Activated T-cell treated with anti-CD3 and anti-CD28 coated beads, Interleukin-2, amount 50 U/mL, for 24 hours (primary cell): ENCODE data around the gene TAOK3.
"Not testable (repeated sequence)": the region's sequence is repeated elsewhere in the genome, so short reads cannot be mapped to it uniquely, and the experiment has no call there.

ENCODE experiments used
- DNase-seq: peaks from one replicate; pipeline ENCODE4 v3.0.0-alpha.2; 2020
- H3K27ac Mint-ChIP-seq: 2 replicates; pipeline ENCODE4 v1.8.0; 2020; ENCODE audit warnings: mild to moderate bottlenecking, mixed read lengths
- H3K27me3 Mint-ChIP-seq: 2 replicates; pipeline ENCODE4 v1.8.0; 2020; ENCODE audit warnings: mixed read lengths
- H3K36me3 Mint-ChIP-seq: 2 replicates; pipeline ENCODE4 v1.8.0; 2020; ENCODE audit warnings: low read depth, mixed read lengths
- H3K4me1 Mint-ChIP-seq: 2 replicates; pipeline ENCODE4 v1.8.0; 2020; ENCODE audit warnings: low read depth, mixed read lengths
- H3K4me3 Mint-ChIP-seq: 2 replicates; pipeline ENCODE4 v1.8.0; 2020; ENCODE audit warnings: mild to moderate bottlenecking, moderate library complexity, mixed read lengths
- H3K9me3 Mint-ChIP-seq: 2 replicates; pipeline ENCODE4 v1.8.0; 2020; ENCODE audit warnings: mixed read lengths

Gene TAOK3

DNA sequence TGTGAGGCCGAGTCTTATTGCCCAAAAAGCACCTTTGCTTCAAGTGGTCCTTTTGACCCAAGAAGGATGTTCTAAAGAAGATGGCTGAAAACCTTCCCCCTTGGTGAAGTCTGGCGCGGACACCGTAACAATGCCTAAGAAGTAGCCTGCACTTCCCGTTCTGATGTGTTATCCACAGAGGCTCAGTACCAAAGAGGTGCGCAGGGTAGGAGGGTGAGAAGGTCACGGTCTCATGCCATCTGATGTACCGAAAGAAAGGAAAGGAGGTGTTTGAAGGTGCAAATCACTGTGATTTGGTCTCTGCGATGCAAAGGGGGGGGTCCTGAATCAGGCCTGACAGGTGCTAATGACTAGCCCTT lies 226.9 kb downstream of the TAOK3 start:
- Mint-ChIP-seq H3K36me3 (peaks cover 91% of the 10 kb centered on the region), H3K4me1 (peaks cover 9% of the 10 kb centered on the region), H3K4me3 (no peak overlapping the region), H3K27ac (peak overlapping the region; percentile 79), H3K27me3 (no peaks in the 10 kb centered on the region), H3K9me3 (no peaks in the 10 kb centered on the region)
- DNase-seq, result no peak

- no peak overlapping the region for H3K4me3 Mint-ChIP-seq
- peak overlapping the region; percentile 79 for H3K27ac Mint-ChIP-seq
- peaks cover 92% of the 10 kb centered on the region for H3K36me3 Mint-ChIP-seq
- H3K27me3 Mint-ChIP-seq, result no peaks in the 10 kb centered on the region
- H3K9me3 Mint-ChIP-seq, result no peaks in the 10 kb centered on the region
- DNase-seq, result no peak
- peaks cover 9% of the 10 kb centered on the region for H3K4me1 Mint-ChIP-seq
Observed at GRCh38 chr12:118145113-118145797, 227.5 kb downstream of the TAOK3 start.

DNA sequence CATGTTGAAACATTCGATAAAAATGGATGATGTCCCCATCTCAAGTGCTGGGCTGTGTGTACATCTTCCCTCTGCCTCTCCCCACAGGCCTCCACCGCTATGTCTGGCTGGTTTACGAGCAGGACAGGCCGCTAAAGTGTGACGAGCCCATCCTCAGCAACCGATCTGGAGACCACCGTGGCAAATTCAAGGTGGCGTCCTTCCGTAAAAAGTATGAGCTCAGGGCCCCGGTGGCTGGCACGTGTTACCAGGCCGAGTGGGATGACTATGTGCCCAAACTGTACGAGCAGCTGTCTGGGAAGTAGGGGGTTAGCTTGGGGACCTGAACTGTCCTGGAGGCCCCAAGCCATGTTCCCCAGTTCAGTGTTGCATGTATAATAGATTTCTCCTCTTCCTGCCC lies 228.2 kb downstream of the TAOK3 start:
- no peak for DNase-seq
- no peaks in the 10 kb centered on the region for H3K9me3 Mint-ChIP-seq
- H3K27me3 Mint-ChIP-seq, result no peaks in the 10 kb centered on the region
- H3K36me3 Mint-ChIP-seq, result peaks cover 93% of the 10 kb centered on the region
- no peak overlapping the region for H3K4me3 Mint-ChIP-seq
- peak overlapping the region; percentile 53 for H3K27ac Mint-ChIP-seq
- H3K4me1 Mint-ChIP-seq, result peaks cover 10% of the 10 kb centered on the region

DNA sequence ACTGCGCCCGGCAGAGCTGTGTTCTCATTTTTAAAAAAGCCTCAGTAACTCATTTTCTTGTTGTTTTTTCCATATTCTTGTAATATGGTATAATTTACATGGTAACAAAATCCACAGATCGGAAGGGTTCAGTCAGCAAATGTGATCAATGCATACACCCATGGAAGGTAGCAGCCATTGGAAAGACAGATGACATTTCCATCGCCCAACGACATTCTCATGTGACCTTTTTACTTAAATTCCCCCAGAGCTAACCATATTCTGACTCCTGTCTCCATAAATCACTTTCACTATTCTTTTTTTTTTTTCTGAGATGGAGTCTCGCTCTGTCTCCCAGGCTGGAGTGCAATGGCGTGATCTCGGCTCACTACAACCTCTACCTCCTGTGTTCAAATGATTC lies 231.9 kb downstream of the TAOK3 start:
- H3K27ac Mint-ChIP-seq, result no peak overlapping the region
- H3K27me3 Mint-ChIP-seq, result no peaks in the 10 kb centered on the region
- peaks cover 32% of the 10 kb centered on the region for H3K4me1 Mint-ChIP-seq
- no peak overlapping the region for H3K4me3 Mint-ChIP-seq
- H3K9me3 Mint-ChIP-seq, result no peaks in the 10 kb centered on the region
- H3K36me3 Mint-ChIP-seq, result peaks cover 90% of the 10 kb centered on the region
- DNase-seq, result no peak

DNA sequence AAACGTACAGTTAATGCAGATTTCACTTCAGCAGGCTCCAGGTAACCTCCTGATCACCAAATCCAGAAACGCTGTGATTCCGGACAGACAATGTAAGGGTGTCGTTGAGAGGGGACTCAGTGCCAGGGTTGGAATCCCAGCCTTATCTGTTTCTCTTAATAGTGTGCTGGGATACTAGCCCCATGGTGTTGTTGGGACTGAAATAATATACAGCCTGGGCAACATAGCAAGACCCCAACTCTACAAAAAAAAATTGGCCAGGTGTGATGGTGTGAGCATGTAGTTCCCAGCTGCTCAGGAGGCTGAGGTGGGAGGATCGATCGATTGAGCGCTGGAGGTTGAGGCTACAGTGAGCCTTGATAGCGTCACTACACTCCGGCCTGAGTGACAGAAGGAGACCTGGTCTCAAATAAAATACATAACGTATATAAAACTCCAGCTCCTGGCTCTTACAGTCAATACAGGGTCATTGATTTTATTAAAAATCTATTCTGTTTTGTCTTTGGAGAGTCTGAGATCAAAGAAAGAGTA lies 235.5 kb downstream of the TAOK3 start:
- H3K27me3 Mint-ChIP-seq, result no peaks in the 10 kb centered on the region
- H3K4me3 Mint-ChIP-seq, result peak overlapping the region; percentile 94
- peaks cover 58% of the 10 kb centered on the region for H3K36me3 Mint-ChIP-seq
- H3K4me1 Mint-ChIP-seq, result peaks cover 33% of the 10 kb centered on the region
- peak overlapping the region; percentile 81 for H3K27ac Mint-ChIP-seq
- no peak for DNase-seq
- no peaks in the 10 kb centered on the region for H3K9me3 Mint-ChIP-seq

GRCh38 chr12:118136559-118137003 lies 236.1 kb downstream of the TAOK3 start:
- peak; percentile 71 for DNase-seq

DNA sequence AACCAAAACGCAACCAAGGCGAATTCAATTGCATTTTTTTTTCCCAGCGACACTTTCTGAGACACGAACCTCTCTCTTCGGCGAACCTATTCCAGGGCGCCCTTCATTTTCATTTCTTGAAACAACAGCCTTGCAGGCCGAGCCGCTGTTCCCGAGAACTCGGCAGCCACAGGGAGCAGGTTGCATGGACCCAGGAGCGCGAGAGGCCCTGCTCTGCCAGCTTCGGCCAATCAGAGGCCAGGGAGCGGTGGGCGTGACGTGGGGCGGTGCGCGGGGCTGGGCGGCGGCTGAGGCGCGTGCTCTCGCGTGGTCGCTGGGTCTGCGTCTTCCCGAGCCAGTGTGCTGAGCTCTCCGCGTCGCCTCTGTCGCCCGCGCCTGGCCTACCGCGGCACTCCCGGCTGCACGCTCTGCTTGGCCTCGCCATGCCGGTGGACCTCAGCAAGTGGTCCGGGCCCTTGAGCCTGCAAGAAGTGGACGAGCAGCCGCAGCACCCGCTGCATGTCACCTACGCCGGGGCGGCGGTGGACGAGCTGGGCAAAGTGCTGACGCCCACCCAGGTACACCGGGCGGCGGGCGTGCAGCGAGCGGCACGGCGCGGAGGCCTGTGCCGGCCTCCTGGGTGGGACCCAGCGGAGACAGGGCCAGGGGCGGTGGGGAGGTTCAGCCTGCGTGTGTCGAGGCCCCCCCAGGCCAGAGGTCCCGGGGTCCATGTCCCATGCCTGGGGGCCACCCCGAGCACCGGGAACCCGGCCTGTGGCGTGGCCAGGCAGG lies 236.7 kb downstream of the TAOK3 start, which contains the start of gene PEBP1:
Gene PEBP1 (plus strand): TSS at position 337 of the 771 bp plus-strand sequence. CDS start 86 bp downstream, at position 423.
- Mint-ChIP-seq H3K27ac (peak within 1 kb of the TSS; percentile 94), H3K4me1 (peaks cover 36% of the 10 kb centered on the region), H3K9me3 (no peaks in the 10 kb centered on the region), H3K4me3 (peak within 1 kb of the TSS; percentile 94), H3K36me3 (peaks cover 48% of the 10 kb centered on the region), H3K27me3 (no peaks in the 10 kb centered on the region)
- peak; percentile 96 for DNase-seq

More at GRCh38 chr12:118136559-118137003, 236.1 kb downstream of the TAOK3 start:
- Mint-ChIP-seq H3K27ac (peak overlapping the region; percentile 81), H3K4me3 (peak overlapping the region; percentile 94), H3K36me3 (peaks cover 54% of the 10 kb centered on the region), H3K9me3 (no peaks in the 10 kb centered on the region), H3K4me1 (peaks cover 36% of the 10 kb centered on the region), H3K27me3 (no peaks in the 10 kb centered on the region)

DNA sequence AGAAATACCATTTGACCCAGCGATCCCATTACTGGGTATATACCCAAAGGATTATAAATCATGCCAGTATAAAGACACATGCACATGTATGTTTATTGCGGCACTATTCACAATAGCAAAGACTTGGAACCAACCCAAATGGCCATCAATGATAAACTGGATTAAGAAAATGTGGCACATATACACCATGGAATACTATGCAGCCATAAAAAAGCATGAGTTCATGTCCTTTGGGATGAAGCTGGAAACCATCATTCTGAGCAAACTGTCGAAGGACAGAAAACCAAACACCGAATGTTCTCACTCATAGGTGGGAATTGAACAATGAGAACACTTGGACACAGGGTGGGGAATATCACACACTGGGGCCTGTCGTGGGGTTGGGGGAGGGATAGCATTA lies 243.3 kb downstream of the TAOK3 start:
- H3K27me3 Mint-ChIP-seq, H3K27ac Mint-ChIP-seq, H3K4me3 Mint-ChIP-seq, DNase-seq, H3K9me3 Mint-ChIP-seq, H3K4me1 Mint-ChIP-seq, H3K36me3 Mint-ChIP-seq: not testable (repeated sequence)

DNA sequence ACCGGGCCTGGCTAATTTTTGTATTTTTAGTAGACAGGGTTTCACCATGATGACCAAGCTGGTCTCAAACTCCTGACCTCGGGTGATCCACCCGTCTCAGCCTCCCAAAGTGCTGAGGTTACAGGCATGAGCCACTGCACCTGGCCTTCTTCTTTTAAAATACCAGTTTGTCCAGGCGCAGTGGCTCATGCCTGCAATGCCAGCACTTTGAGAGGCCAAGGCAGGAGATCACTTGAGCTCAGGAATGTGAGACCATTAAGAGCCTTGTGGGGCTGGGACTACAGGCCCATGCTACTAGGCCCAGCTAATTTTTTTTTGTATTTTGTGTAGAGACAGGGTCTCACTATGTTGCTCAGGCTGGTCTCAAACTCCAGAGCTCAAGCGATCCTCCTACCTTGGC lies 244.8 kb downstream of the TAOK3 start:
- Mint-ChIP-seq H3K4me1 (peaks cover 3% of the 10 kb centered on the region), H3K27me3 (no peaks in the 10 kb centered on the region), H3K27ac (no peak overlapping the region), H3K36me3 (peaks cover 3% of the 10 kb centered on the region), H3K4me3 (no peak overlapping the region), H3K9me3 (no peaks in the 10 kb centered on the region)
- DNase-seq, result no peak

DNA sequence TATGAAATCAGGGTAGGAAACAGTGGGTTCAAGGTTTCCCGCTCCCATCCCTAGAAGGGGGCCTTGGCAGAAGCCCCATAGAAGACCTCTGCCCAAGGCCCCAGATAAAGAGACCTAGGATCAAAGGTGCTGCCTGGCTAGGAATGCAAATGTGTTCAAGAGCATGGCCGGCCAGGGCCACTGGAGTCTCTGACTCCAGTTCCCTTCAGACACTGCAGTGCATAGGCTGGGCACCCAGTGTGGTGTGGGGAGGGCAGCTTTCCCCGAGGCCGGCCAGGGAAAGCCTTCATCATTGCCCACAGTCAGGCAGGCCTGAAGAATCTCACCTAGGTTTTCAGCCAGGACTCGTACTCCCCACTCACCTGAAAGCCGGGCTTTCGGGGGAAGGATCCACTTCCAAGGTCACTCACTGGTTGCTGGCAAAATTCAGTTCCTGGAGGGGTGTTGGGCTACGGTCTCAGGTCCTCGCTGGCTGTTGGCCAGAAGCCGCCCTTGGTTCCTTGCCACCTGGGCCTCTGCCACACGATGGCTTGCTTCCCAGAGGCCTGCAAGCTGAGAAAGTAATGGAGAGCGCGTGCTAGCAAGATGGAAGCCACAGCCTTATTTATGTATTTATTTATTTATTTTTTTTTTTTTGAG lies 246.5 kb downstream of the TAOK3 start:
- DNase-seq, result no peak
- Mint-ChIP-seq H3K4me3 (no peak overlapping the region), H3K27ac (no peak overlapping the region), H3K27me3 (no peaks in the 10 kb centered on the region), H3K9me3 (no peaks in the 10 kb centered on the region), H3K4me1 (no peaks in the 10 kb centered on the region), H3K36me3 (peaks cover 3% of the 10 kb centered on the region)

- H3K4me1 Mint-ChIP-seq, result peaks cover 3% of the 10 kb centered on the region
- H3K9me3 Mint-ChIP-seq, result no peaks in the 10 kb centered on the region
- H3K36me3 Mint-ChIP-seq, result peaks cover 3% of the 10 kb centered on the region
- DNase-seq, result no peak
- H3K27ac Mint-ChIP-seq, result no peak overlapping the region
- no peaks in the 10 kb centered on the region for H3K27me3 Mint-ChIP-seq
- no peak overlapping the region for H3K4me3 Mint-ChIP-seq
Observed at GRCh38 chr12:118125743-118126118, 247.0 kb downstream of the TAOK3 start.

GRCh38 chr12:118124333-118124874 lies 248.3 kb downstream of the TAOK3 start:
- H3K4me3 Mint-ChIP-seq, result no peak overlapping the region
- no peak for DNase-seq
- no peaks in the 10 kb centered on the region for H3K27me3 Mint-ChIP-seq
- no peaks in the 10 kb centered on the region for H3K9me3 Mint-ChIP-seq
- H3K27ac Mint-ChIP-seq, result no peak overlapping the region
- peaks cover 3% of the 10 kb centered on the region for H3K36me3 Mint-ChIP-seq
- H3K4me1 Mint-ChIP-seq, result peaks cover 7% of the 10 kb centered on the region

DNA sequence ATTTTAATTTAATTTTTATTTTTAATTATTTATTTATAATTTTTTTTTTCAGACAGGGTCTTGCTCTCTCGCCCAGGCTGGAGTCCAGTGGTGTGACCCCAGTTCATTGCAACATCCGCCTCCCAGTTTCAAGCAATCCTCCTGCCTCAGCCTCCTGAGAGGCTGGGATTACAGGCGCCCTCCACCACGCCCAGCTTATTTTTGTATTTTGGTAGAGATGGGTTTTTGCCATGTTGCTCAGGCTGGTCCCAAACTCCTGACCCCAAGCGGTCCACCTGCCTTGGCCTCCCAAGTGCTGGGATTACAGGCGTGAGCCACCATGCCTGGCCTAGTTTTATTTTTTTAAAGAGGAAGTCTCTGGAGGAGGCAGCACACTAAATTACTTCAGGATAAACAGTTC lies 250.4 kb downstream of the TAOK3 start:
- Mint-ChIP-seq H3K9me3 (no peaks in the 10 kb centered on the region), H3K36me3 (peaks cover 3% of the 10 kb centered on the region), H3K4me1 (peaks cover 7% of the 10 kb centered on the region), H3K27me3 (no peaks in the 10 kb centered on the region), H3K4me3 (no peak overlapping the region), H3K27ac (no peak overlapping the region)
- DNase-seq, result no peak

GRCh38 chr12:118120579-118121363 lies 251.9 kb downstream of the TAOK3 start:
- Mint-ChIP-seq H3K9me3 (no peaks in the 10 kb centered on the region), H3K36me3 (peaks cover 3% of the 10 kb centered on the region), H3K4me1 (peaks cover 7% of the 10 kb centered on the region), H3K27ac (peak overlapping the region; percentile 79), H3K4me3 (no peak overlapping the region), H3K27me3 (no peaks in the 10 kb centered on the region)
- DNase-seq, result peak; percentile 76
